ENCODE measurements around the gene NDC80.

DNA sequence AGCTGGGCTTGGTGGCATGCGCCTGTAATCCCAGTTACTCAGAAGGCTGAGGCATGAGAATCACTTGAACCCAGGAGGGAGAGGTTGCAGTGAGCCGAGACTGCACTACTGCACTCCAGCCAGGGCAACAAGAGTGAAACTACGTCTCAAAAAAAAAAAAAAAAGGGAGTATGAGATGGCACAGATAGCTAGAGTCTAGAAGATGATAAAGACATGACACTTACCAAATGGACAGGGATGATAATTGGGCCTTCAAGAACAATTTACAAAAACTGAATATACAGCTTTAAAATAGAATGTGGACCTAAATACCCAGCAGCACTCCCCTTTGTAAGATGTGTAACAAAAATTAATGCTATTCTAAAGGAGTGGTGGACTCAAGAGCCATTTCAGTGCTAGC, 2.8 kb upstream of the NDC80 start:
- no peak for TF ChIP-seq EZH2phosphoT487 (IDR thresholded peaks at IDR 0.05; ENCODE audit: low read length)
- TF ChIP-seq, protein P1, sequence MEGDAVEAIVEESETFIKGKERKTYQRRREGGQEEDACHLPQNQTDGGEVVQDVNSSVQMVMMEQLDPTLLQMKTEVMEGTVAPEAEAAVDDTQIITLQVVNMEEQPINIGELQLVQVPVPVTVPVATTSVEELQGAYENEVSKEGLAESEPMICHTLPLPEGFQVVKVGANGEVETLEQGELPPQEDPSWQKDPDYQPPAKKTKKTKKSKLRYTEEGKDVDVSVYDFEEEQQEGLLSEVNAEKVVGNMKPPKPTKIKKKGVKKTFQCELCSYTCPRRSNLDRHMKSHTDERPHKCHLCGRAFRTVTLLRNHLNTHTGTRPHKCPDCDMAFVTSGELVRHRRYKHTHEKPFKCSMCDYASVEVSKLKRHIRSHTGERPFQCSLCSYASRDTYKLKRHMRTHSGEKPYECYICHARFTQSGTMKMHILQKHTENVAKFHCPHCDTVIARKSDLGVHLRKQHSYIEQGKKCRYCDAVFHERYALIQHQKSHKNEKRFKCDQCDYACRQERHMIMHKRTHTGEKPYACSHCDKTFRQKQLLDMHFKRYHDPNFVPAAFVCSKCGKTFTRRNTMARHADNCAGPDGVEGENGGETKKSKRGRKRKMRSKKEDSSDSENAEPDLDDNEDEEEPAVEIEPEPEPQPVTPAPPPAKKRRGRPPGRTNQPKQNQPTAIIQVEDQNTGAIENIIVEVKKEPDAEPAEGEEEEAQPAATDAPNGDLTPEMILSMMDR (IDR thresholded peaks at IDR 0.05; ENCODE audit: low read length), result no peak
